Stimulated activated CD4-positive, alpha-beta T cell treated with anti-CD3 and anti-CD28 coated beads, Interleukin-1b, Interleukin-23, amount 100 ng/mL, for 24 hours (primary cell): ENCODE data around the gene COX19.

ENCODE experiments used
- DNase-seq, 4 experiments: peaks; one replicate each; pipeline ENCODE4 v3.0.0-alpha.2; 2020; ENCODE audit warnings: low read depth in 4 of 4, low spot score in 1 of 4

Gene COX19

GRCh38 chr7:974820-975681 lies at the start of gene COX19:
Gene COX19, minus strand, starts transcription at chr7:975549. Its CDS starts 40 bp downstream, at chr7:975509.
- peak; percentile 82 to 87 (median 84) for DNase-seq

GRCh38 chr7:1024331-1024841 lies 49.0 kb upstream of the COX19 start:
- no peak for DNase-seq

GRCh38 chr7:1022801-1023465 lies 47.6 kb upstream of the COX19 start:
- DNase-seq: no peak

GRCh38 chr7:1022356-1022755 lies 47.0 kb upstream of the COX19 start:
- no peak for DNase-seq

GRCh38 chr7:1021931-1022330 lies 46.6 kb upstream of the COX19 start:
- DNase-seq: no peak

- DNase-seq: no peak
Observed at GRCh38 chr7:1021366-1021765, 46.0 kb upstream of the COX19 start.

GRCh38 chr7:1020849-1021251 lies 45.5 kb upstream of the COX19 start:
- no peak for DNase-seq

GRCh38 chr7:1019789-1020610 lies 44.7 kb upstream of the COX19 start:
- no peak for DNase-seq

GRCh38 chr7:1019255-1019785 lies 44.0 kb upstream of the COX19 start:
- DNase-seq: no peak

GRCh38 chr7:1018334-1018695 lies 43.0 kb upstream of the COX19 start:
- no peak for DNase-seq

- DNase-seq: no peak
Observed at GRCh38 chr7:1017586-1018333, 42.4 kb upstream of the COX19 start.

GRCh38 chr7:1016577-1017531 lies 41.5 kb upstream of the COX19 start:
- no peak for DNase-seq

GRCh38 chr7:1015196-1016121 lies 40.1 kb upstream of the COX19 start:
- no peak for DNase-seq

GRCh38 chr7:1014681-1015080 lies 39.3 kb upstream of the COX19 start:
- no peak for DNase-seq

GRCh38 chr7:1013581-1013980 lies 38.2 kb upstream of the COX19 start:
- no peak for DNase-seq

GRCh38 chr7:1012716-1013095 lies 37.4 kb upstream of the COX19 start:
- no peak for DNase-seq

- DNase-seq: no peak
Observed at GRCh38 chr7:1012004-1012715, 36.8 kb upstream of the COX19 start.
